H1 (cell line): ENCODE data around the gene OCLN.

Experiments
- RNF2 ChIP-seq: fragments of 200-900, 300-1000 bp; sonication (generic); IDR thresholded peaks from 2 replicates; pipeline ENCODE4 v1.7.1; 2016; ENCODE audit warnings: borderline replicate concordance, low read depth, mild to moderate bottlenecking, antibody characterized with exemption, low read length; ENCODE audit not compliant: poor library complexity, severe bottlenecking; ENCODE audit errors: missing control alignments
- TF ChIP-seq, protein P1 (sequence below), 3 experiments: IDR thresholded peaks; 1 replicate in 2 of 3; 2 replicates in 1 of 3; pipeline versions ENCODE4 v1.5.1 to v1.6.1; 2011; ENCODE audit warnings: low read length in 3 of 3, mild to moderate bottlenecking in 3 of 3, inconsistent platforms in 2 of 3, low read depth in 1 of 3, moderate library complexity in 1 of 3; ENCODE audit not compliant: insufficient read depth in 1 of 3; ENCODE audit errors: control extremely low read depth in 1 of 3

DNA sequence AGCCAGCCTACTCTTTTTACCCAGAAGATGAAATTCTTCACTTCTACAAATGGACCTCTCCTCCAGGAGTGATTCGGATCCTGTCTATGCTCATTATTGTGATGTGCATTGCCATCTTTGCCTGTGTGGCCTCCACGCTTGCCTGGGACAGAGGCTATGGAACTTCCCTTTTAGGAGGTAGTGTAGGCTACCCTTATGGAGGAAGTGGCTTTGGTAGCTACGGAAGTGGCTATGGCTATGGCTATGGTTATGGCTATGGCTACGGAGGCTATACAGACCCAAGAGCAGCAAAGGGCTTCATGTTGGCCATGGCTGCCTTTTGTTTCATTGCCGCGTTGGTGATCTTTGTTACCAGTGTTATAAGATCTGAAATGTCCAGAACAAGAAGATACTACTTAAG is 16.6 kb downstream of the OCLN start:
- no peak for TF ChIP-seq RNF2
- TF ChIP-seq, protein P1, sequence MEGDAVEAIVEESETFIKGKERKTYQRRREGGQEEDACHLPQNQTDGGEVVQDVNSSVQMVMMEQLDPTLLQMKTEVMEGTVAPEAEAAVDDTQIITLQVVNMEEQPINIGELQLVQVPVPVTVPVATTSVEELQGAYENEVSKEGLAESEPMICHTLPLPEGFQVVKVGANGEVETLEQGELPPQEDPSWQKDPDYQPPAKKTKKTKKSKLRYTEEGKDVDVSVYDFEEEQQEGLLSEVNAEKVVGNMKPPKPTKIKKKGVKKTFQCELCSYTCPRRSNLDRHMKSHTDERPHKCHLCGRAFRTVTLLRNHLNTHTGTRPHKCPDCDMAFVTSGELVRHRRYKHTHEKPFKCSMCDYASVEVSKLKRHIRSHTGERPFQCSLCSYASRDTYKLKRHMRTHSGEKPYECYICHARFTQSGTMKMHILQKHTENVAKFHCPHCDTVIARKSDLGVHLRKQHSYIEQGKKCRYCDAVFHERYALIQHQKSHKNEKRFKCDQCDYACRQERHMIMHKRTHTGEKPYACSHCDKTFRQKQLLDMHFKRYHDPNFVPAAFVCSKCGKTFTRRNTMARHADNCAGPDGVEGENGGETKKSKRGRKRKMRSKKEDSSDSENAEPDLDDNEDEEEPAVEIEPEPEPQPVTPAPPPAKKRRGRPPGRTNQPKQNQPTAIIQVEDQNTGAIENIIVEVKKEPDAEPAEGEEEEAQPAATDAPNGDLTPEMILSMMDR (IDR thresholded peaks at IDR 0.05; ENCODE audit: control extremely low read depth in 1 of 3, insufficient read depth in 1 of 3, low read depth in 1 of 3, low read length in 3 of 3), result no peak
